Smooth muscle cell (in vitro differentiated cells): Measurements from ENCODE around the gene HCFC1. TPM values are rescaled to one million over a fixed set of nuclear protein-coding genes. Genes with fewer than 3 reads are reported as not detected.

Experiments used
- DNase-seq: peaks from one replicate; lab custom pipeline; 2025; ENCODE audit not compliant: unreplicated experiment; lab: John Stamatoyannopoulos, UW
- H2AFZ ChIP-seq: fragments of 200-600 bp; sonication (generic); 2 replicates; pipeline ENCODE4 v1.6.0; 2016; ENCODE audit warnings: antibody characterized with exemption, low read depth, mild to moderate bottlenecking
- H3F3A ChIP-seq: fragments of 200-600 bp; sonication (generic); 2 replicates; pipeline ENCODE4 v1.6.0; 2017; ENCODE audit warnings: antibody characterized with exemption, low read depth
- H3K27ac ChIP-seq: fragments of 200-600 bp; sonication (generic); 2 replicates; pipeline ENCODE4 v1.5.1; 2016; ENCODE audit warnings: low read depth, mild to moderate bottlenecking
- H3K27me3 ChIP-seq: fragments of 200-600 bp; sonication (generic); 2 replicates; pipeline ENCODE4 v1.6.1; 2016; ENCODE audit warnings: low read depth, mild to moderate bottlenecking
- H3K36me3 ChIP-seq: fragments of 200-600 bp; sonication (generic); 2 replicates; pipeline ENCODE4 v1.5.1; 2016; ENCODE audit warnings: low read depth
- H3K4me1 ChIP-seq: fragments of 200-600 bp; sonication (generic); 2 replicates; pipeline ENCODE4 v1.5.1; 2016; ENCODE audit warnings: low read depth
- H3K4me2 ChIP-seq: fragments of 200-600 bp; sonication (generic); 2 replicates; pipeline ENCODE4 v1.6.0; 2016; ENCODE audit warnings: mild to moderate bottlenecking
- H3K4me3 ChIP-seq: fragments of 200-600 bp; sonication (generic); 2 replicates; pipeline ENCODE4 v1.5.1; 2016; ENCODE audit warnings: mild to moderate bottlenecking
- H3K79me2 ChIP-seq: fragments of 200-600 bp; sonication (generic); 2 replicates; pipeline ENCODE4 v1.6.0; 2016; ENCODE audit warnings: low read depth, mild to moderate bottlenecking
- H3K9ac ChIP-seq: fragments of 200-600 bp; sonication (generic); 2 replicates; pipeline ENCODE4 v1.6.0; 2016; ENCODE audit warnings: low read depth
- H3K9me3 ChIP-seq: fragments of 200-600 bp; sonication (generic); replicated peaks from 2 replicates; pipeline ENCODE4 v1.5.1; 2016; ENCODE audit warnings: low read depth
- H4K20me1 ChIP-seq: fragments of 200-600 bp; sonication (generic); 2 replicates; pipeline ENCODE4 v1.6.0; 2016; ENCODE audit warnings: low read depth
- WGBS: methylation state at CpG from one replicate; pipeline ENCODE4 v1.1.7; 2016; ENCODE audit warnings: low lambda C conversion rate; 5-methylcytosine and 5-hydroxymethylcytosine counted together
- polyA plus RNA-seq: library from polyadenylated mRNA; unstranded; fragments of >200 nt; fragmentation: Nextera tagmentation; extraction: Ambion mirVana; gene quantifications from 2 replicates; pipeline ENCODE4 v1.2.1, GENCODE V29; 2016
- total RNA-seq: library from RNA; depleted of rRNA; stranded (reverse); fragments of >200 nt; gene quantifications from 2 replicates; pipeline ENCODE4 v1.2.3, GENCODE V29; 2014
- TF ChIP-seq, protein P1 (sequence below): fragments of 200-600 bp; sonication (generic); IDR thresholded peaks from 2 replicates; pipeline ENCODE4 v1.5.1; 2017; ENCODE audit warnings: borderline replicate concordance, mild to moderate bottlenecking, antibody characterized with exemption; ENCODE audit not compliant: insufficient read depth, poor library complexity, severe bottlenecking

HCFC1 gene
- total and polyA plus RNA-seq, 2 experiments from 2014 or later, result 22.8 to 23.3 TPM

DNA sequence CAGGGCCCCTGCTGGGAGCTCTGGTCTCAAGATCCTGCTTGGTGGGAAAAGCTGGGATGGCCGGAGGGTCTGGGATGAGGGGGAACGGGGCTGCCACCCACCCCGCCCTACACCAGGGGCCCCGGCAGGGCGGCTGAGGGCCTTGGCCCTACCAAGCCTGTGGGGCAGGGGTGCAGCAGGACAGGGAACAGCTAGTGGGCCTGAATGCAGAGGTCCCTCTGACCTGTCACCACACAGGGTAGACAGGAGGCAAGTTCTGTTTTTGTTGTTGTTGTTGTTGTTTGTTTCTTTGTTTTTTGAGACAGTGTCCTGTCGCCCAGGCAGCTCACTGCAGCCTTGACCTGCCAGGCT is 26.8 kb downstream of the HCFC1 start:
- Histone ChIP-seq H3K9ac (no peak overlapping the region), H2AFZ (no peak overlapping the region)
- TF ChIP-seq, protein P1, sequence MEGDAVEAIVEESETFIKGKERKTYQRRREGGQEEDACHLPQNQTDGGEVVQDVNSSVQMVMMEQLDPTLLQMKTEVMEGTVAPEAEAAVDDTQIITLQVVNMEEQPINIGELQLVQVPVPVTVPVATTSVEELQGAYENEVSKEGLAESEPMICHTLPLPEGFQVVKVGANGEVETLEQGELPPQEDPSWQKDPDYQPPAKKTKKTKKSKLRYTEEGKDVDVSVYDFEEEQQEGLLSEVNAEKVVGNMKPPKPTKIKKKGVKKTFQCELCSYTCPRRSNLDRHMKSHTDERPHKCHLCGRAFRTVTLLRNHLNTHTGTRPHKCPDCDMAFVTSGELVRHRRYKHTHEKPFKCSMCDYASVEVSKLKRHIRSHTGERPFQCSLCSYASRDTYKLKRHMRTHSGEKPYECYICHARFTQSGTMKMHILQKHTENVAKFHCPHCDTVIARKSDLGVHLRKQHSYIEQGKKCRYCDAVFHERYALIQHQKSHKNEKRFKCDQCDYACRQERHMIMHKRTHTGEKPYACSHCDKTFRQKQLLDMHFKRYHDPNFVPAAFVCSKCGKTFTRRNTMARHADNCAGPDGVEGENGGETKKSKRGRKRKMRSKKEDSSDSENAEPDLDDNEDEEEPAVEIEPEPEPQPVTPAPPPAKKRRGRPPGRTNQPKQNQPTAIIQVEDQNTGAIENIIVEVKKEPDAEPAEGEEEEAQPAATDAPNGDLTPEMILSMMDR, result no peak

DNA sequence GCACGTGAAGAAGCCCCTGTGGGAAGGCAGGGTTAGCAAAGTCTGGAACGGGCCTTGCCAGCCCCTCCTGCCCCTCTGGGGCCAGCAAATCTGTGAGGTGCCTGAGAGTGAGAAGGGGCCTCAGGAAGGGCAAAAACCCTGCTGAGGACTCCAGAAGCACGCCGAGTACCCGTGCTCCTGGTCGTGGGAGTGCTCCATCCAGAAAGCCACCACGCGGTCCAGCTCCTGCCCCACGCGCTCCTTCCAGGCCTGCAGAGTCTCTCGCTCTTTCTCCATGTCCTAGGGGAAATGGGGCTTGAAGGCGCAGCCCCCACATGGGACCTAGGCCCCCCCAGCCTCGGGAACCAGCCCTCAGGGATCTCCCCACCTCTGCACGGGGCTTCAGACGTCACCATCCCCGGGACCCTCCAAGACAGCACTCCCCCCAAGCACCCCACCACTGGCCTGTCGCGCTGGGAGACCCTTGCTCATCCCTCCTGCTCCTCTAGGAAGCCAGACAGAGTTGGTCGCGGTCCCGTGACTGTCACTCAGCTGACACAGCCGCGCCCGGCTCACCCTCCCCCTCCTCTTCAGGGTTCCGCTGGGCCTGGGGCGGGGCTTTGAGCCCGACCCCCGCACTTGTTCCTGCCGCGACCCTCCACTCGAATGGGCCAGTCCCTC is 27.3 kb downstream of the HCFC1 start, which contains the start of gene RENBP:
Gene RENBP (minus strand): TSS at position 504 of the 660 bp plus-strand sequence. CDS start 33 bp downstream, at position 471.
- Histone ChIP-seq H3K9ac (no peak within 1 kb of the TSS), H3F3A (no peaks in the 10 kb centered on the region), H3K27ac (no peak within 1 kb of the TSS), H3K27me3 (no peaks in the 10 kb centered on the region), H3K36me3 (no peaks in the 10 kb centered on the region), H3K4me1 (no peaks in the 10 kb centered on the region), H3K79me2 (no peaks in the 10 kb centered on the region), H2AFZ (no peak within 1 kb of the TSS), H3K4me3 (no peak within 1 kb of the TSS), H3K4me2 (no peak within 1 kb of the TSS), H4K20me1 (no peaks in the 10 kb centered on the region), H3K9me3 (no peaks in the 10 kb centered on the region)
- TF ChIP-seq, protein P1, result no peak
- 59% methylated on average over 31 of the region's 31 CpGs for WGBS
- no peak for DNase-seq

More for the DNA sequence above, 26.8 kb downstream of the HCFC1 start:
- Histone ChIP-seq H3K4me1 (no peaks in the 10 kb centered on the region), H3K27ac (no peak overlapping the region), H3K27me3 (no peaks in the 10 kb centered on the region), H3K36me3 (no peaks in the 10 kb centered on the region), H3K4me2 (no peak overlapping the region), H4K20me1 (no peaks in the 10 kb centered on the region), H3K79me2 (no peaks in the 10 kb centered on the region), H3F3A (no peaks in the 10 kb centered on the region), H3K9me3 (no peaks in the 10 kb centered on the region), H3K4me3 (no peak overlapping the region)
- 73% methylated on average over 6 of the region's 6 CpGs for WGBS
- no peak for DNase-seq

DNA sequence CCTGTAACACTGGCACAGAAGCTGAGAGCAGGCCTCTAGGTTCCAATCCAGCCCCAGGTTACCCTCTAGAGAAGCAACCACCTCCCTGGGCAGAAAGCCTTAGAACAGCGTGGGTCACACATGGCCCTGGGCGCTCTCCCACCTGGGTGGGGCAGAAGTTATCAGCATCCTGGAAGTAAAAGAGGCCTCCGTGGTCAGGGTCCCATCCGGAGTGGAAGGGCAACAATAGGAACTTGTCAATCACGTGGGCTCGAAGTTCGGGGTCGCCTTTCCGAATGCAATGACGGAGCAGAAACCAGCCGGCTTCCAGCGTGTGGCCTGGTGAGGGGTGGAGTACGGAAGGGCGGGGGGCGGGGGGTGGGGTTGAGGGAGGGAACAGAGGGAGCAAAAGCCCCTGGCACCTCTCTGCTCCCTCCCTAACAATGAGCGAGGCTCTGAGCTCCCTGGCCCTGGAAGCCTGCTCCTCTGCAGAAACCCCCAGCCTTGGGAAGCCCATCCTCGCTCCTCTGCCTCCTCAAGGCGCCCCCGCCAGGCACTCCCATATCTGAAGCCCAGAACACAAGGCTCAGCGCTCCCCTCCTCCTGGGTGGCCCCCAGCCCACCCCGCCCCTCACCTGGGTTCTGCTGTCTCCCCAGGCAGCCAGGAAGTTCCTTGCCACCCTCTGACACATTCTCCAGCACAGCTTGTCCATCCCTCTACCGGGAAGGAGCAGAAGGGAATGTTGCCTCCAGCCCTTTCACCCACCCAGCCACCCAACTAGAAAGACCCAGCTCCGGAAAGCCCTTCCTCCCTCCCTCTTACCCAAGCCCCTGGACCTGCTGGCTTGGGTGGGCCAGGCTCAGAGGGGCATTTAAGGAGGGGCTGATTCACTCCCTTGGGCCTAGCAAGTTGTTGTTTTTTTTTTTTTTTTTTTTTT is 30.0 kb downstream of the HCFC1 start:
- H4K20me1 ChIP-seq, result no peaks in the 10 kb centered on the region
- H3K9me3 ChIP-seq, result no peaks in the 10 kb centered on the region
- H3F3A ChIP-seq, result no peaks in the 10 kb centered on the region
- H3K79me2 ChIP-seq, result no peaks in the 10 kb centered on the region
- H3K36me3 ChIP-seq, result no peaks in the 10 kb centered on the region
- no peak overlapping the region for H3K9ac ChIP-seq
- H3K4me2 ChIP-seq, result no peak overlapping the region
- WGBS, result 57% methylated on average over 16 of the region's 23 CpGs
- H3K4me3 ChIP-seq, result no peak overlapping the region
- TF ChIP-seq, protein P1, result no peak
- no peak overlapping the region for H3K27ac ChIP-seq
- H3K27me3 ChIP-seq, result no peaks in the 10 kb centered on the region
- no peak overlapping the region for H2AFZ ChIP-seq
- DNase-seq, result no peak
- no peaks in the 10 kb centered on the region for H3K4me1 ChIP-seq
